ENCODE measurements around the gene ATP6V0C. TPM values are rescaled to one million over a fixed set of nuclear protein-coding genes. Genes with fewer than 3 reads are reported as not detected.

Gene ATP6V0C
- total and polyA plus RNA-seq, 2 of the 13 experiments (the other 11 are each of a cell fraction or from before 2014, with no cell fraction given), result 10.4 to 20.1 TPM

DNA sequence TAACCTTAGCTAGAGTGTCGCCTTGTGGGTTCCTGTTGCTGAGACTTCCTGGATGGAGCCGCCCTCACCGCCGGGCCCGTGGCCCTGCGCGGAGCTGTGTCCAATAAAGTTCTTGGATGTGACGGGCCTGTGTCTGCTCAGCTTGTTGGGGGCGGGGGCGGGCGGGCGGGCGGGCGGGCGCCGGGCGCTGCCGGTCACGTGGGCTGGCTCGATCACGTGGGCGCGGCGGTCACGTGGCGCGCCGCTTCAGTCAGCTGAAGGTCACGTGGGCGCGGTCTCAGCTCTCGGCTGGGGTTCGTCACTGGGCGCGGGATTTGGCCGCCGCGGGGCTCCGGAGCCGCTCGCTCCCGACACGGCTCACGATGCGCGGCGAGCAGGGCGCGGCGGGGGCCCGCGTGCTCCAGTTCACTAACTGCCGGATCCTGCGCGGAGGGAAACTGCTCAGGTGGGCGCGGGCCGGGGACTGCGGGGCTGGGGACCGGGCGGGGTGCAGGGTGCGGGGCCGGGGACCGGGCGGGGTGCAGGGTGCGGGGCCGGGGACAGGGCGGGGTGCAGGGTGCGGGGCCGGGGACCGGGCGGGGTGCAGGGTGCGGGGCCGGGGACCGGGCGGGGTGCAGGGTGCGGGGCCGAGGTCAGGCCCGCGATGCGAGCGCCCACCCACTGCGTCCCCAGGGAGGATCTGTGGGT lies 6.5 kb downstream of the ATP6V0C start, which contains the start of gene AMDHD2 (continued):
- TF ChIP-seq SP1 (IDR thresholded peaks at IDR 0.05) (no peak), SP1 (CRISPR knock-in tag; IDR thresholded peaks at IDR 0.05) (peak; percentile 37; the same call in 1 of the 2 replicates), ZNF570 (CRISPR knock-in tag; IDR thresholded peaks at IDR 0.05; ENCODE audit: borderline replicate concordance) (no peak), PRPF4 (IDR thresholded peaks at IDR 0.05; ENCODE audit: low read depth, low read length, poor library complexity, severe bottlenecking) (no peak), HDAC1 (CRISPR knock-in tag; IDR thresholded peaks at IDR 0.05) (peak; percentile 84), YEATS2 (CRISPR knock-in tag; IDR thresholded peaks at IDR 0.05; ENCODE audit: borderline replicate concordance) (peak; percentile 59), NKX3-1 (CRISPR knock-in tag; IDR thresholded peaks at IDR 0.05) (0 out of 2 replicates have a peak, but pooled peaks have one; percentile 23), GATAD1 (CRISPR knock-in tag; IDR thresholded peaks at IDR 0.05) (peak; percentile 94), POLR2AphosphoS5 (IDR thresholded peaks at IDR 0.05; ENCODE audit: low read depth, low read length) (peak; percentile 62), ZNF841 (CRISPR knock-in tag; IDR thresholded peaks at IDR 0.05; ENCODE audit: borderline replicate concordance) (no peak), GABPB1 (CRISPR knock-in tag; IDR thresholded peaks at IDR 0.05) (peak; percentile 68), ZNF253 (CRISPR knock-in tag; IDR thresholded peaks at IDR 0.05; ENCODE audit: borderline replicate concordance) (no peak), ZNF75D (CRISPR knock-in tag; IDR thresholded peaks at IDR 0.05; ENCODE audit: borderline replicate concordance) (no peak), CHD2 (IDR thresholded peaks at IDR 0.05; ENCODE audit: low read depth, low read length) (peak; percentile 82)
- TF ChIP-seq, protein P1, sequence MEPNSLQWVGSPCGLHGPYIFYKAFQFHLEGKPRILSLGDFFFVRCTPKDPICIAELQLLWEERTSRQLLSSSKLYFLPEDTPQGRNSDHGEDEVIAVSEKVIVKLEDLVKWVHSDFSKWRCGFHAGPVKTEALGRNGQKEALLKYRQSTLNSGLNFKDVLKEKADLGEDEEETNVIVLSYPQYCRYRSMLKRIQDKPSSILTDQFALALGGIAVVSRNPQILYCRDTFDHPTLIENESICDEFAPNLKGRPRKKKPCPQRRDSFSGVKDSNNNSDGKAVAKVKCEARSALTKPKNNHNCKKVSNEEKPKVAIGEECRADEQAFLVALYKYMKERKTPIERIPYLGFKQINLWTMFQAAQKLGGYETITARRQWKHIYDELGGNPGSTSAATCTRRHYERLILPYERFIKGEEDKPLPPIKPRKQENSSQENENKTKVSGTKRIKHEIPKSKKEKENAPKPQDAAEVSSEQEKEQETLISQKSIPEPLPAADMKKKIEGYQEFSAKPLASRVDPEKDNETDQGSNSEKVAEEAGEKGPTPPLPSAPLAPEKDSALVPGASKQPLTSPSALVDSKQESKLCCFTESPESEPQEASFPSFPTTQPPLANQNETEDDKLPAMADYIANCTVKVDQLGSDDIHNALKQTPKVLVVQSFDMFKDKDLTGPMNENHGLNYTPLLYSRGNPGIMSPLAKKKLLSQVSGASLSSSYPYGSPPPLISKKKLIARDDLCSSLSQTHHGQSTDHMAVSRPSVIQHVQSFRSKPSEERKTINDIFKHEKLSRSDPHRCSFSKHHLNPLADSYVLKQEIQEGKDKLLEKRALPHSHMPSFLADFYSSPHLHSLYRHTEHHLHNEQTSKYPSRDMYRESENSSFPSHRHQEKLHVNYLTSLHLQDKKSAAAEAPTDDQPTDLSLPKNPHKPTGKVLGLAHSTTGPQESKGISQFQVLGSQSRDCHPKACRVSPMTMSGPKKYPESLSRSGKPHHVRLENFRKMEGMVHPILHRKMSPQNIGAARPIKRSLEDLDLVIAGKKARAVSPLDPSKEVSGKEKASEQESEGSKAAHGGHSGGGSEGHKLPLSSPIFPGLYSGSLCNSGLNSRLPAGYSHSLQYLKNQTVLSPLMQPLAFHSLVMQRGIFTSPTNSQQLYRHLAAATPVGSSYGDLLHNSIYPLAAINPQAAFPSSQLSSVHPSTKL (CRISPR knock-in tag; IDR thresholded peaks at IDR 0.05), result 0 out of 2 replicates have a peak, but pooled peaks have one; percentile 36
- TF ChIP-seq, protein P2, sequence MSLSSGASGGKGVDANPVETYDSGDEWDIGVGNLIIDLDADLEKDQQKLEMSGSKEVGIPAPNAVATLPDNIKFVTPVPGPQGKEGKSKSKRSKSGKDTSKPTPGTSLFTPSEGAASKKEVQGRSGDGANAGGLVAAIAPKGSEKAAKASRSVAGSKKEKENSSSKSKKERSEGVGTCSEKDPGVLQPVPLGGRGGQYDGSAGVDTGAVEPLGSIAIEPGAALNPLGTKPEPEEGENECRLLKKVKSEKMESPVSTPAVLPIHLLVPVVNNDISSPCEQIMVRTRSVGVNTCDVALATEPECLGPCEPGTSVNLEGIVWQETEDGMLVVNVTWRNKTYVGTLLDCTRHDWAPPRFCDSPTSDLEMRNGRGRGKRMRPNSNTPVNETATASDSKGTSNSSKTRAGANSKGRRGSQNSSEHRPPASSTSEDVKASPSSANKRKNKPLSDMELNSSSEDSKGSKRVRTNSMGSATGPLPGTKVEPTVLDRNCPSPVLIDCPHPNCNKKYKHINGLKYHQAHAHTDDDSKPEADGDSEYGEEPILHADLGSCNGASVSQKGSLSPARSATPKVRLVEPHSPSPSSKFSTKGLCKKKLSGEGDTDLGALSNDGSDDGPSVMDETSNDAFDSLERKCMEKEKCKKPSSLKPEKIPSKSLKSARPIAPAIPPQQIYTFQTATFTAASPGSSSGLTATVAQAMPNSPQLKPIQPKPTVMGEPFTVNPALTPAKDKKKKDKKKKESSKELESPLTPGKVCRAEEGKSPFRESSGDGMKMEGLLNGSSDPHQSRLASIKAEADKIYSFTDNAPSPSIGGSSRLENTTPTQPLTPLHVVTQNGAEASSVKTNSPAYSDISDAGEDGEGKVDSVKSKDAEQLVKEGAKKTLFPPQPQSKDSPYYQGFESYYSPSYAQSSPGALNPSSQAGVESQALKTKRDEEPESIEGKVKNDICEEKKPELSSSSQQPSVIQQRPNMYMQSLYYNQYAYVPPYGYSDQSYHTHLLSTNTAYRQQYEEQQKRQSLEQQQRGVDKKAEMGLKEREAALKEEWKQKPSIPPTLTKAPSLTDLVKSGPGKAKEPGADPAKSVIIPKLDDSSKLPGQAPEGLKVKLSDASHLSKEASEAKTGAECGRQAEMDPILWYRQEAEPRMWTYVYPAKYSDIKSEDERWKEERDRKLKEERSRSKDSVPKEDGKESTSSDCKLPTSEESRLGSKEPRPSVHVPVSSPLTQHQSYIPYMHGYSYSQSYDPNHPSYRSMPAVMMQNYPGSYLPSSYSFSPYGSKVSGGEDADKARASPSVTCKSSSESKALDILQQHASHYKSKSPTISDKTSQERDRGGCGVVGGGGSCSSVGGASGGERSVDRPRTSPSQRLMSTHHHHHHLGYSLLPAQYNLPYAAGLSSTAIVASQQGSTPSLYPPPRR (CRISPR knock-in tag; IDR thresholded peaks at IDR 0.05; ENCODE audit: borderline replicate concordance), result 0 out of 2 replicates have a peak, but pooled peaks have one; percentile 20
